IMR-90 (cell line): Measurements from ENCODE around the gene MRTFB.

Source experiments
- CEBPB ChIP-seq: IDR thresholded peaks from 2 replicates; pipeline ENCODE4 v1.6.1; 2012; ENCODE audit warnings: low read depth, low read length, improper control_type of control experiment
- CHD1 ChIP-seq: IDR thresholded peaks from 2 replicates; pipeline ENCODE4 v1.6.1; 2012; ENCODE audit warnings: low read depth, low read length, improper control_type of control experiment
- ELK1 ChIP-seq: fragments of 150-350 bp; IDR thresholded peaks from 2 replicates; pipeline ENCODE4 v1.6.1; 2016; ENCODE audit warnings: low read depth, mild to moderate bottlenecking, low read length, moderate library complexity, borderline replicate concordance
- FOS ChIP-seq: fragments of 150-350 bp; IDR thresholded peaks from 2 replicates; pipeline ENCODE4 v1.6.1; 2016; ENCODE audit warnings: low read depth, low read length
- MXI1 ChIP-seq: IDR thresholded peaks from 2 replicates; pipeline ENCODE4 v1.6.1; 2012; ENCODE audit warnings: low read depth, mild to moderate bottlenecking, low read length, moderate library complexity, borderline replicate concordance
- POLR2A ChIP-seq: IDR thresholded peaks from 2 replicates; pipeline ENCODE4 v1.6.1; 2012; ENCODE audit warnings: mild to moderate bottlenecking, low read depth, low read length
- RAD21 ChIP-seq: IDR thresholded peaks from 2 replicates; pipeline ENCODE4 v1.6.1; 2012; ENCODE audit warnings: low read length, improper control_type of control experiment
- RFX5 ChIP-seq: IDR thresholded peaks from 2 replicates; pipeline ENCODE4 v1.8.0; 2012; ENCODE audit warnings: low read depth, mild to moderate bottlenecking, low read length, moderate library complexity
- SMC3 ChIP-seq: fragments of 150-350 bp; IDR thresholded peaks from 2 replicates; pipeline ENCODE4 v1.6.1; 2016; ENCODE audit warnings: low read depth, mild to moderate bottlenecking, antibody characterized with exemption, low read length, moderate library complexity
- USF2 ChIP-seq: fragments of 150-350 bp; IDR thresholded peaks from 2 replicates; pipeline ENCODE4 v1.6.1; 2017; ENCODE audit warnings: mild to moderate bottlenecking, antibody characterized with exemption, low read length, low read depth
- TF ChIP-seq, protein P1 (sequence below): conservative IDR thresholded peaks from 2 replicates; pipeline ENCODE4 v1.5.1; 2012; ENCODE audit warnings: mild to moderate bottlenecking, low read depth, low read length, improper control_type of control experiment

- TF ChIP-seq, protein P1, sequence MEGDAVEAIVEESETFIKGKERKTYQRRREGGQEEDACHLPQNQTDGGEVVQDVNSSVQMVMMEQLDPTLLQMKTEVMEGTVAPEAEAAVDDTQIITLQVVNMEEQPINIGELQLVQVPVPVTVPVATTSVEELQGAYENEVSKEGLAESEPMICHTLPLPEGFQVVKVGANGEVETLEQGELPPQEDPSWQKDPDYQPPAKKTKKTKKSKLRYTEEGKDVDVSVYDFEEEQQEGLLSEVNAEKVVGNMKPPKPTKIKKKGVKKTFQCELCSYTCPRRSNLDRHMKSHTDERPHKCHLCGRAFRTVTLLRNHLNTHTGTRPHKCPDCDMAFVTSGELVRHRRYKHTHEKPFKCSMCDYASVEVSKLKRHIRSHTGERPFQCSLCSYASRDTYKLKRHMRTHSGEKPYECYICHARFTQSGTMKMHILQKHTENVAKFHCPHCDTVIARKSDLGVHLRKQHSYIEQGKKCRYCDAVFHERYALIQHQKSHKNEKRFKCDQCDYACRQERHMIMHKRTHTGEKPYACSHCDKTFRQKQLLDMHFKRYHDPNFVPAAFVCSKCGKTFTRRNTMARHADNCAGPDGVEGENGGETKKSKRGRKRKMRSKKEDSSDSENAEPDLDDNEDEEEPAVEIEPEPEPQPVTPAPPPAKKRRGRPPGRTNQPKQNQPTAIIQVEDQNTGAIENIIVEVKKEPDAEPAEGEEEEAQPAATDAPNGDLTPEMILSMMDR, result no peak
- TF ChIP-seq POLR2A (no peak), RFX5 (no peak), CEBPB (no peak), CHD1 (no peak), MXI1 (no peak), SMC3 (no peak), USF2 (no peak), RAD21 (no peak), FOS (no peak), ELK1 (no peak)
Observed at GRCh38 chr16:14095883-14096551, 24.9 kb downstream of the MRTFB start.
